Activated gamma-delta T cell (primary cell): ENCODE measurements around the gene IFT80.
"Not testable (repeated sequence)": the region's sequence is repeated elsewhere in the genome, so short reads cannot be mapped to it uniquely, and the experiment has no call there.

Experiments
- DNase-seq: peaks from one replicate; lab custom pipeline; 2025; lab: John Stamatoyannopoulos, UW

IFT80 gene

DNA sequence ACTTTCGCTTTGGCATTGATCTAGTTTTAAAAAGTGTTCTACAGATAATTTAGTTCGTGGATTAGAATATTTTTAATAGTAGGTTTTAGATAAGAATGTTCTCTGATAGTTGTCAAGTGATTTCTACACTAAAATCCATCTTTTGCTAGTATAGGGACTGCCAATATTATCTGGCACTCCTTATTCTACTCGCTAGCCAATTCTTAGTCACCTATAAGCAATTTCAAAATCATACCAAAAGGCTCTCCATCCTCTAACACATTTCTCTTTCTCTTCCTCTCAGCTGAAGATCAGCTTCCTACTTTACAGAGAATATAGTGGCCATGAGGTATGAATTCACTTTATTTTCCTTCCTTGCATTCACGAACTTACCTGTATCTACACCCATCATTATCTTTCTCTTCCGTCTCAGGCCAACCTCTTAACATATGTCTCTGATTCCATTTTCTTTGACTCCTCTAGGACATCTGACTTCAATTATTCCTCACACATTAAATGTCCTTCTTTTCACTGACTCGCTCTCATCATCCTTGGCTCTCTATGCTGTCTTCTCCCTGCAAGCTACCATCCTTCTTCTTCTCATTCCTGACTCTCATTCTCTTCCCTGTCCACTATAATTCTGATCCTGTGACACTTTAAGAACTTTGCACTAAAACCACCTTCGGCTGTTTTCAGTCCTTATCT is 138.3 kb downstream of the IFT80 start:
- DNase-seq, result no peak

DNA sequence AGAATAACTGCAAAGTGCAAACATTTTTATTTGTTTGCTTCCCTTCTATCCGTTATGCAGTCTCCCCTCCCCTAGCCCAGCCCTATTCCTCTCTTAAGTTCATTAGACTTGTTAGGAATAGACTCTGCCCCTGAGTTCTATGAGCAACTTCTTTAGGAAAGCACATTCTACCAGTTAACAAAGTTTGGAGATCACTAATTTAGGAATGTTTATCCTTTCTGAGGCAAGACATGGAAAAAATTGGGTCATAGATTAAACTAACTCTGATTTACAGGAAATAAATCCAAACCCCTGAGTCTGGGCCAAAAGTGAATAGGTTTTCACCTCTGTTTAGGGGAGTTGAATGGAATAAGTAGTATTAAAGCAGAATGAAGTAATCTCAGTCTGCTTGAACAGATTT is 139.4 kb downstream of the IFT80 start:
- DNase-seq, result no peak

DNA sequence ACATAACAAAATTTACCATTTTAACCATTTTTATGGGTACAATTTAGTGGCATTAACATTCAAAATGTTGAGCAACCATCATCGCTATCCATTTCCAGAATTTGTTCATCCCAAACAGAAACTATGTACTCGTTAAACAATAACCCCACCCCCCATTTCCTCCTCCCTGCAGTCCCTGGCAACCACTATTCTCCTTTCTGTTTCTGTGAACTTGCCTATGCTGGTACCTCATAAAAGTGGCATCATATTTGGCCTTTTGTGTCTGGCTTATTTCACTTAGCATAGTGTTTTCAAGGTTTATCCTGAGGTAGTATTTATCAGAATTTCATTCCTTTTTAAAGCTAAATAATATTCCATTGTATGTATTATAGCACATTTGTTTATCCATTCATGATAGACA is 141.4 kb downstream of the IFT80 start:
- DNase-seq, result no peak

DNA sequence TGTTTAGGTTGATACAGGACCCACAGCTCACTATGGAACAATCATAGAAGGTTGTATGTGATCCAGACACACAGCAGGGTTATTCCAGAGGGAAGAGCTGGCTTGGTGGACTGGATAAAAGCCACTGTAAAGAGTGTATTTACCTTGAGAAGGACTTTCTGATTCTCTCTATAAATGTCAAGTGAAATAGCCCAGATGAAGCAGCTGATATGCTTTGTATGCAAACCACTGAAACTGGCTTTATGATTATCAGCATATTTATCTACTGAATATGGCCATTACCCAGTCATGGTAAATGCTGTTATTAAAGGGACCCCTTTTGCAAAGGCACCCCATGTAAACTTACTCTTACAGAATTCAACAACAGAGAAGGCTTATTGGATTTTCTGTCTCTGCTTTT is 145.7 kb downstream of the IFT80 start:
- no peak for DNase-seq

DNA sequence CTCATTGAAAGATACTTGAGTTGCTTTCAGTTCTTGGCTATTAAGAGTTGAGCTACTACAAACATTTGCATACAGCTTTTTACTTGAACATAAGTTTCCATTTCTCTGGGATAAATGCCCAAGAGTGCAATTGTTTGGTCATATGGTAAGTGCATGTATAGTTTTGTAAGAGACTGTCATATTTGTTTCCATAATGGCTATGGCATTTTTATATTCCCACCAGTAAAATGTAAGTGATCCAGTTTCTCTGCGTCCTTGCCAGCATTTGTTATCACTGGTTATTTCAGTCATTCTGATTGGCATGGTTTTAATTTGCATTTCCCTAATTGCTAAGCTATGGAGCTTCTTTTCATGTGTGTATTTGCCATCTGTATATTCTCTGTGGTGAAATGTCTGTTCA is 151.3 kb downstream of the IFT80 start:
- no peak for DNase-seq

DNA sequence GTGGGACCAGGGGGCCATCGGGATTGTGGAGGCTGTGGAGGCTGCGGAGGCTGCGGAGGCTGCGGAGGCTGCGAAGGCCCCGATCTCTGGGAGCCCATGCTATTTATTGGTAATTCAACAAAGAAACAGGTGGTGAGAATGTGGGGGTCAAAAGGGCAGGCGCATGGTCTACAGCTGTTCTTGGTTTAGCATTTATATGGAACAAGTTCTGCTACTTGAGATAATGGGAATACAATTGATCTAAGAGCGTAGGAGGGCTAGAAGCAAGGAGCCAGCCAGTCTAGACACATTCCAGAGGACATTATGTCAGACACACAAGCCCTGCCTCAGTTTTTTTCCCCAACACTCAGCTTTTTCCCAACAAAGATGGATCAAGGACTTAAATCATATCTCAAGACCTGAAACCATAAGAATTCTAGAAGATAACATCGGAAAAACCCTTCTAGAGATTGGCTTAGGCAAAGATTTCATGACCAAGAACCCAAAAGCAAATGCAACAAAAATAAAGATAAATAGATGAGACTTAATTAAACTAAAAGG is 153.7 kb downstream of the IFT80 start:
- no peak for DNase-seq

DNA sequence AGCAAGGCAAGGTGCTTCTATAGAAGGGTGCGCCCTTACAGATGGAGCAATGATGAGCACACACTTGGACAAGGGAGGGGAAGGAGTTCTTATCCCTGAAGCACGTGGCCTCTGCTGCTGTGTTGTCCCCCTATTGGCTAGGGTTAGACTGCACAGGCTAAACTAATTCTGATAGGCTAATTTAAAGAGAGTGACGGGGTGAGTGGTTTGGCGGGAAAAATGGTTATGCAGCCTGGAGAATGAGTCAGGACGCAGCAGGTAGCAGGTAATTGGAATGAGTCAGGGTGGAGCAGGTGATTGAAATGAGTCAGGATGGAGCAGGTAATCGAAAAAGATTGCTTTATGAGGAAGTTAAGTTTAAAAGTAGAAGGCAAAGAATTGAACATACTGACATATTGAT is 158.3 kb downstream of the IFT80 start:
- DNase-seq, result not testable (repeated sequence)

DNA sequence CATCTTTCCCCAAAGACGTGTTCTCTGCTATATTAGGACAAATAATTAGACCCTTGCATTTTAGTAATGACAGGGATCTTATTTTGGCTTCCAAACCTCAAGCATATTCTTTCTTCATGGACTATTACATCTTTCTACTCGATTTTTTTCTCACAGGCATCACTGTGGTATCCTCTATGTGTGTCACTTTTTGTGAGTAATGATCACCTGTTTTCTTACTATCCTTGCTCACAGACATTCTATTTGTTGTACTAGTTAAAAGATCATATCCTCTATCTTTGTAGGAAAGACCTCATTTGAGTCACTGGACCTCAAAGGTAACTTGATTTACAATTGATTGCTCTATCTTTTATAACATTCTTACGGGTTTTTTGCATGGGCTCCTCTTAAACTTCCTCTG is 167.0 kb downstream of the IFT80 start:
- no peak for DNase-seq

DNA sequence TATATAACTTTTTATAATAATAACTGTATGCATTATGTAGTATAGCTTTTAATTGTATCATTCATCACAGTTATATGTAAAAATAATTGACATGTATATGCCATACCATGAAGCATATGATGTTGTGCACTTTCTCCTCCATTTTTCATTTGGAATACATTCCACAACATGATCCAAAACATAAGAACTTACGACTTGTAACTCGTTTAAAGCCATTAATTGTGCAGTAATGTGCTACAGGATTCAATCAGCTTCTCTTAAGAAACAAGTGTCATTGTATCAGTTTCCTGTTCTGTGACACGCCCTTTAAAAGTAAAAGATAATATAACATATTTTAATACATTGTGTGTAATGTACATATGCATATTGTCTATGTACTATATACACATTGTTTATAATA is 171.6 kb downstream of the IFT80 start:
- no peak for DNase-seq

DNA sequence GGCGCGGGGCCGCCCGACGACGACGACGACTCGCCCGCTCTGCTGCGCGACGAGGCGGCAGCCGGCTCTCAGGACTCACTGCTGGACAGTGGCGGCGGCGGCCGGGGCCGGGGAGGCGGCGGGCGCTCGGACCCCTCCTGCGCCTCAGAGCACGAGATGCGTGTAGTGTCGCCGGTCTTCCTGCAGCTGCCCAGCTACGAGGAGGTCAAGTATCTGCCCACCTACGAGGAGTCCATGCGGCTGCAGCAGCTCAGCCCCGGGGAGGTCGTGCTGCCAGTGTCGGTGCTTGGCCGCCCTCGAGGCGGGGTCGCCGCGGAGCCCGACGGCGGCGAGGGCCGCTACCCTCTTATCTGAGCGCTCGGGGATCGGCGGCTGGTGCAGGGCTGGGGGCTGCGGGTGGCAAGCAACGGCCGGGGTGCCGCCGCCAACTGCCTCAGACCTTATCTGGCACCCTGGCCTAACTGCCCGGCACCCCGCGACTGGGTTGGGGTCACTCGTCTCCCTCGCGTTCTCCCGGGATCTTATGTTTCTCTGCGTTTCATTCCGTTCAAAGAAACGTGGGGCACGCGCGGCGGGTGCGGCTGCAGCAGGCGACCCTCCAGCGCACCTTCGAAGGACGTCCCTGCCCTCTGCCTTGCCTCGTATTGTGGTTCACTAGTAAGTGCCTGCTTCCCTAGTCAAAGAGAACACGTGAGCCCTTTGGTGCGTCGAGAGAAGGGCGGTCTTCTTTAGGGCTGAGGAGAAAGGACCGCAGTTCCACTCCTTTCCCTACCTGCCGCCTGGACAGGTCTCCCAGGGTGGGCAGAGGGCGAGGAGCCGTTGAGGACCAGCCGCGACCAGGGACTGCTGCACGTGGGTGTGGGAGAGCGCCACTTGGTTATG is 172.8 kb downstream of the IFT80 start:
- DNase-seq, result peak; percentile 12

DNA sequence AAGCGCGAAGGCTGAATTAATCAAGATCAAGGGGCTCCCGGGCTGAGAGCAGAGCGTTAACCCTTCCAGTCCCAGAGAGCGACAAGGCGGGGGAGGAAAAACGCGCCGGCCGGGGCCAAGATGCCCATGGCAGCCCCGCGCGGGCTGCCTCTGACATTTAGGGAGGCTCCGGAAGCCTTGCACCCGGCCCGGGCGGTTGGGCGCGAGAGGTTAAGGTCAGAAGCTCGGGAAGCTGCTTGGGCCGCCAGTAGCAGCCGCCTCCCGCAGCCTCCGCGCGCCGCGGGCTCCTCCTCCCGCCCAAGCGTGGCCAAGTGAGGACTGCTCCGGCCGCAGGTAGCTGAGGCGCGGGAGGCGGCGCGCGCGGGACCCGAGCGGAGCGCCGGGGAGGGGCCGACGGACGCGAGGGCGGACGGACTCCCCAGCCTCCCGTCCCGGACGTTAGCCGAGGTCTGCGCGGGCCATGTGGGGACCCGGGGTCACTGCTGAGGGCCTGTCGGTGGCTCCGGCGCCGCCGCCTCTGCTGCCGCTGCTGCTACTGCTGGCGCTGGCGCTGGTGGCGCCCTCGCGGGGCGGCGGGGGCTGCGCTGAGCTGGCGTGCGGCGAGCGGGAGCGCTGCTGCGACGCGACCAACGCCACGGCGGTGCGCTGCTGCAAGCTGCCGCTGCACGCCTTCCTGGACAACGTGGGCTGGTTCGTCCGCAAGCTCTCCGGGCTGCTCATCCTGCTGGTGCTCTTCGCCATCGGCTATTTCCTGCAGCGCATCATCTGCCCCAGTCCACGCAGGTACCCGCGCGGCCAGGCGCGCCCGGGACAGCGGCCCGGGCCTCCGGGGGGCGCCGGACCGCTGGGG is 173.6 kb downstream of the IFT80 start, which contains the start of gene C3orf80:
Gene C3orf80, plus strand, starts transcription at position 247 of the 850 bp plus-strand sequence. Its CDS starts 214 bp downstream, at position 461.
- peak; percentile 15 for DNase-seq

DNA sequence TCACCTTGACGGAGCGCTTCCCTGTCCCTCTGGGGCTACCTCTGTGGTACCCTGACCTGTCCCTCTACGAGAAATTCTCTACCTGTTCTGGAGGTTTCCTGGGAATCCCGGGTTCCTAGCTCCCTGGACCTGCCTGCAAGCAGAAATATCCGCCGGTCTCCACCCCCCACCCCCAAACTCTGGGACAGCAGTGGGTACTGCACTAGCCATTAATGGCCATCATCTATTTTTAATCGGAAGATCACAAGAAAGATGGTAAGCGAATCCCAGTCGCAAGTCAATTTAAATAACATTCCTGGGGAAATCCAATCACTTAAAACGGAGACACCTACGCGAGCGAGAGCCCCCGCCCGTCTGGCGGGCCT is 174.2 kb downstream of the IFT80 start:
- no peak for DNase-seq

DNA sequence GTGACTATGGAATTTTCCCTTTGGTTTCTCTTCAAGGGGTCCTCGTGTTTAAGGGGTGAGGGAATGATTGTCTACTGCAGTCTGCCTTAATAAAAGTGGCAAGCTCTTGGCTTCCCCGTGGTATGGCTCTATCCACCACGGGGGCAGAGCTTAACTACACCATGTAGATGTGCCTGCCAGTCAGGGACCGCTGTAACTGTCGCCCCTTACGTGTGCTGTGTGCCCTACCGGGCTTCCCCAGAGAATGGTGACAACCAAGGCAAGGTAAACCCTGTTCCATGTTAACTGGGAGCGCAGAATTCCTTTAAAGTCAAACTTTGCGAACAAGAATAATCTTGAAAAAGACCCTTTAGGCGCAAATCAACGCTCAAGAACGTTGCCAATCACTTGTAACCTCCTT is 174.8 kb downstream of the IFT80 start:
- DNase-seq, result no peak

DNA sequence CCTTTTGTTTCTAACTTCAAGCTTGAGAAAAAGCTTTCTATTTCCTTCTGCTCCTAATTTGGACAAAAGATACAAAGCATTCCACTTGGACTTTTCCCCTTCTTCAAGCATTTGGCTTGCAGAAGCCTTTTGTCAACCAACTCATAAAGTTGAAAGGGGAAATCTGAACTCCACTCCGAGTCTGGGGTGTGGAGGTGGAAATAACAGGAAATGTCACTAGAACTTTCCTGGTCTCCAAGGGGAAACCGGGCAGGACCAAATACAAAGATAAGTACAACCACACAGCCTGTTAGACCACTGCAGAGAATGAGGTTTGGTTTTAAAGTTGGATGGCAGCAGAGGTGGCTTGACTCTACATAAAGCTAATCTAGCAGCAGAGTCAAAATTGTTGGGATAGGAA is 178.0 kb downstream of the IFT80 start:
- DNase-seq, result no peak

DNA sequence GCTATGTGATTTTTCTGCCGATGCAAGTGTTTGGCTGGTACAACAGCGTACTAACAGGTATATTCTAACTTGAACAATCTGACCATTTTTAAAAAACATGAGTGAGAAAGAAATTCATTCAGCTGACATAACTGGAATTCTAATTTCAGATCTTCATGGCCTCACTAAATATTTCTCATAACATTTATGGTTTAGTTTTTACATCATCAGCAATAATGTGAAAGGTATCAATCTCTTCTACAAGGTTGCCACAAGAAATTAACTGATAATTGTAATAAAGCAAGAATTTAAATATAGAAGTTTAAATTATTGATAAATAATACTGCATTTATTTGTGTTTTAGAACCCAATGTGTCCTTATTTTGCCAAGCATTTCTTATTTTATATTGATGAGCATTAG is 179.0 kb downstream of the IFT80 start:
- DNase-seq, result no peak

DNA sequence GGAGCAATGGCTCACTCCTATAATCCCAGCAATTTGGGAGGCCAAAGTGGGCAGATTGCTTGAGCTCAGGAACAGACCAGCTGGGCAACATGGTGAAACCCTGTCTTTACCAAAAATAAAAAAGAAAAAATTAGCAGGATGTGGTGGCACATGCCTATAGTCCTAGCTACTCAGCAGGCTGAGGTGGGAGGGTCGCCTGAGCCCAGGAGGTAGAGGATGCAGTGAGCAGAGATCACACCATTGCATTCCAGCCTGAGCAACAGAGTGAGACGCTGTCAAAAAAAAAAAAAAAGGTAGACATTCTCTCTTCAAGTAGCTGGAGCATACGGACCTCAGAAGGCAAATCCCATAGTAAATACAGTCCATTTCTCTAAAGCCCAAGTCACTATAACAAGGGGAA is 180.9 kb downstream of the IFT80 start:
- no peak for DNase-seq

DNA sequence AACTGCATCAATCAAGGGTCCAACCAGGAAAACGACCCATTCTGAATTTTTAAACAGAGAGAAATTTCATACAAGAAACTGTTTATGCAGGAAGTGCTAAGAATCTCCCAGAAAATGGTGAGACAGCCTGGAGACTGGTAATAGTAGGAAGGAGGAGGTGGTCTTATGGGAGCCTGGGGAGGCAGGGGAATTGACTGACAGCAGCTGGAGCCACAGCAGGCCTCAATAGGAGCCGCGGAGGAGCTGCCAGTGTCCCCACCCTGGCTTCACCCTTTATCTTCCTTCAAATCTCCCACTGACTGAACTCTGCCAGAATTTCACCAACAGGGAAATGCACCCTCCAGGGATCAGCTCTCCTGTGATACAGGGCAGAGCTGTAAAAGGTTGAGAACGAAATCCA is 181.3 kb downstream of the IFT80 start:
- no peak for DNase-seq

DNA sequence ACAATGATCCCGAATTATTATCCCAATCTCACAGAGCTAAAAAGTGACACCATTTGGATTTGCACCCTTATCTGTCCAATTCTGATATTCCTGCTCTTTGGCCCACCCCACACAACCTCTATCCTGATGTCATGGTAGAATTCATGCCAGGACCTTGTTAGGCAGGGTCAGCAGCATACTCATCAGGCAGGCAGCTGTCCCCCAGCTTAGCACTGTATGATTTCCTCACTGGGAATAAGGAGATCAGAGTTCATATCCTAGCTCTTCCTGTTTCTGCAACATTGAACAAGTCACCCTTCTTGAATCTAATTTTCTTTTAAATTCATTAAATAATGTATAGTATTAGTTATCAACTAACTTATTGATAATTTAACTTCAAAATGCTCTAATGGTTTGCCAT is 185.8 kb downstream of the IFT80 start:
- no peak for DNase-seq

DNA sequence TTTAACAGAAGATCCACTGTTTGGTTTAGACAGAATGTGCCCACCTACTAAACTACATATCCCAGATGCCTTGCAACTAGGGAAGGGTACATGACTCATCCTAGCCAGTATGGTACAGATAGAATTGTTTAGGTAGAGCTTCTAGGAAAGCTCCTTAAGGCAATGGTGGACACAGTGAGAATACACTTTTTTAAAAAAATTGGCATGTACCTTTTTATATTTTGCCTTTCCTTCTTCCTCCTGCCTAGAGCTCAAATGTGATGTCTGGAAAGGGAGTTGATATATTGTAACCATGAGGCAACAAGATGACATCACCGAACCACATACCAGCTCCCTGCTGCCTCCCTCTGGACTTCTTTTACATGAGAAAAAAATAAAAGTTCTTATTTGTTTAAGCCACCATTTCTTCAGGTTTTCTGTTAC is 188.2 kb downstream of the IFT80 start:
- DNase-seq, result no peak

DNA sequence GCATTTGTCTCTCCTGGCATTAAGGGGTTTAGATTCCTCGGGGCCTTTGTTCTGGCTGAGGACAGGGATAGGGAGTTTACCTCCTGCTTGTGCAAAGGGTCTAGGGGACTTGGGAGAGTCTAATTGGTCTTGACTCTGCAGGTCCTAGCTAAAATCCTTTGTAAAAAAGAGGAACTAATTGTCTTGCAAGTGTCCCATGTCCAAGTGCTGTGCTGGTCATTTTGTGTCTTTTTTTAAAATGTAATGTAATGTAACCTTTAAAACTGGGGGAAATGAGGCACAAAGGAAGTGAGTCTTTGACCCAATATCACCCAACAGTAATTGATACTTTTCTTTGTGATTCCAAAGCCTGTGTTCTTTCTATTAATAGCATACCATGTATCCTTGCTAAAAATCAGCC is 188.7 kb downstream of the IFT80 start:
- no peak for DNase-seq
